Measurements from ENCODE around the gene BSG.

- TF ChIP-seq POLR2AphosphoS5 (IDR thresholded peaks at IDR 0.05; ENCODE audit: low read depth, low read length) (no peak), POLR2A (IDR thresholded peaks at IDR 0.05; ENCODE audit: low read depth, low read length) (no peak)
These were observed 50.3 kb downstream of the BSG start for GRCh38 chr19:622666-623065.
